ENCODE results near the gene TRAPPC11.

DNA sequence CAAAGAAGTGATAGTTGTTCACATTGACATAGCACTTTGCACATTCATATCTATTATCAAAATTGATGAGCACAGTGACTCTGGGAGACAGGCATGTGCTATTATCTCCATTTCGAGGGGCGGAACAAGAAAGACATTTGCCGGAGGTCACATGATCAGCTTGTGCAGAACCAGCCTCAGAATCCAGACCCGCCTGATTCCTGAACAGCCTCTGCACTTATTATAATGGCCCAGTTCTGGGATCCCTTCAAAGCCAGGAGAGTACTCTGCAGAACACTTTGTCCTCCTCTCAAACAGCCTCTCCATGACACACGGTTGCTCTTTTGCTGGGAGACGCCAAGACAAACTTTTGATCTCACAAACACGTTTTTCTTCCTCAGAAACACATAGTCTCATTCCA is 48.5 kb upstream of the TRAPPC11 start:
- TF ChIP-seq, protein P1, sequence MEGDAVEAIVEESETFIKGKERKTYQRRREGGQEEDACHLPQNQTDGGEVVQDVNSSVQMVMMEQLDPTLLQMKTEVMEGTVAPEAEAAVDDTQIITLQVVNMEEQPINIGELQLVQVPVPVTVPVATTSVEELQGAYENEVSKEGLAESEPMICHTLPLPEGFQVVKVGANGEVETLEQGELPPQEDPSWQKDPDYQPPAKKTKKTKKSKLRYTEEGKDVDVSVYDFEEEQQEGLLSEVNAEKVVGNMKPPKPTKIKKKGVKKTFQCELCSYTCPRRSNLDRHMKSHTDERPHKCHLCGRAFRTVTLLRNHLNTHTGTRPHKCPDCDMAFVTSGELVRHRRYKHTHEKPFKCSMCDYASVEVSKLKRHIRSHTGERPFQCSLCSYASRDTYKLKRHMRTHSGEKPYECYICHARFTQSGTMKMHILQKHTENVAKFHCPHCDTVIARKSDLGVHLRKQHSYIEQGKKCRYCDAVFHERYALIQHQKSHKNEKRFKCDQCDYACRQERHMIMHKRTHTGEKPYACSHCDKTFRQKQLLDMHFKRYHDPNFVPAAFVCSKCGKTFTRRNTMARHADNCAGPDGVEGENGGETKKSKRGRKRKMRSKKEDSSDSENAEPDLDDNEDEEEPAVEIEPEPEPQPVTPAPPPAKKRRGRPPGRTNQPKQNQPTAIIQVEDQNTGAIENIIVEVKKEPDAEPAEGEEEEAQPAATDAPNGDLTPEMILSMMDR (IDR thresholded peaks at IDR 0.05; ENCODE audit: low read depth, low read length, missing input control) = no peak
- TF ChIP-seq, protein P2, sequence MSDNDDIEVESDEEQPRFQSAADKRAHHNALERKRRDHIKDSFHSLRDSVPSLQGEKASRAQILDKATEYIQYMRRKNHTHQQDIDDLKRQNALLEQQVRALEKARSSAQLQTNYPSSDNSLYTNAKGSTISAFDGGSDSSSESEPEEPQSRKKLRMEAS (IDR thresholded peaks at IDR 0.05) = no peak
- TF ChIP-seq TAF1 (conservative IDR thresholded peaks at IDR 0.05) = no peak
- TF ChIP-seq, protein P3, sequence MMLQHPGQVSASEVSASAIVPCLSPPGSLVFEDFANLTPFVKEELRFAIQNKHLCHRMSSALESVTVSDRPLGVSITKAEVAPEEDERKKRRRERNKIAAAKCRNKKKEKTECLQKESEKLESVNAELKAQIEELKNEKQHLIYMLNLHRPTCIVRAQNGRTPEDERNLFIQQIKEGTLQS (IDR thresholded peaks at IDR 0.05) = no peak

Measured in liver (tissue), 3 donors.